AG04450 (cell line): ENCODE measurements around the gene MCF2L. TPM values are rescaled to one million over a fixed set of nuclear protein-coding genes. Genes with fewer than 3 reads are reported as not detected.

Source experiments
- CTCF ChIA-PET: fragments of 300-600, 350-600 bp; formaldehyde crosslinking; extraction: SDS; loops from one replicate; lab custom pipeline; 2022; ENCODE audit warnings: antibody characterized with exemption, inconsistent platforms; lab: Charles Lee
- POLR2A ChIA-PET: fragments of 350-600 bp; formaldehyde crosslinking; extraction: SDS; loops from one replicate; lab custom pipeline; 2021; ENCODE audit warnings: antibody characterized with exemption, inconsistent platforms; lab: Yijun Ruan, JAX
- DNase-seq: peaks from one replicate; pipeline ENCODE4 v3.0.0-alpha.2; 2011; ENCODE audit warnings: low read depth, low spot score
- H3K27ac ChIP-seq: one replicate; pipeline ENCODE4 v1.5.1; 2012; ENCODE audit warnings: low read depth, low read length, control low read depth
- H3K27me3 ChIP-seq: one replicate; pipeline ENCODE4 v1.6.0; 2012; ENCODE audit warnings: low read length; ENCODE audit not compliant: control insufficient read depth, insufficient read depth
- H3K4me3 ChIP-seq: 2 replicates; pipeline ENCODE4 v1.5.1; 2011; ENCODE audit warnings: mild to moderate bottlenecking, low read depth, low read length, control low read depth
- H3K9me3 ChIP-seq: 2 replicates; pipeline ENCODE4 v1.5.1; 2012; ENCODE audit warnings: low read length; ENCODE audit not compliant: control insufficient read depth, insufficient read depth
- polyA minus RNA-seq: library from RNA; depleted of rRNA, polyadenylated mRNA; stranded (reverse); fragments of >200 nt; gene quantifications from 2 replicates; pipeline ENCODE4 v1.2.3, GENCODE V29; 2011; rRNA and poly(A)+ RNA removed
- polyA plus RNA-seq: library from polyadenylated mRNA; depleted of rRNA; stranded (reverse); fragments of >200 nt; gene quantifications from 2 replicates; pipeline ENCODE4 v1.2.3, GENCODE V29; 2011; rRNA removed
- TF ChIP-seq, protein P1 (sequence below): IDR thresholded peaks from 2 replicates; pipeline ENCODE4 v1.5.1; 2011; ENCODE audit warnings: low read depth, low read length, control low read depth, inconsistent platforms

MCF2L gene, protein sequence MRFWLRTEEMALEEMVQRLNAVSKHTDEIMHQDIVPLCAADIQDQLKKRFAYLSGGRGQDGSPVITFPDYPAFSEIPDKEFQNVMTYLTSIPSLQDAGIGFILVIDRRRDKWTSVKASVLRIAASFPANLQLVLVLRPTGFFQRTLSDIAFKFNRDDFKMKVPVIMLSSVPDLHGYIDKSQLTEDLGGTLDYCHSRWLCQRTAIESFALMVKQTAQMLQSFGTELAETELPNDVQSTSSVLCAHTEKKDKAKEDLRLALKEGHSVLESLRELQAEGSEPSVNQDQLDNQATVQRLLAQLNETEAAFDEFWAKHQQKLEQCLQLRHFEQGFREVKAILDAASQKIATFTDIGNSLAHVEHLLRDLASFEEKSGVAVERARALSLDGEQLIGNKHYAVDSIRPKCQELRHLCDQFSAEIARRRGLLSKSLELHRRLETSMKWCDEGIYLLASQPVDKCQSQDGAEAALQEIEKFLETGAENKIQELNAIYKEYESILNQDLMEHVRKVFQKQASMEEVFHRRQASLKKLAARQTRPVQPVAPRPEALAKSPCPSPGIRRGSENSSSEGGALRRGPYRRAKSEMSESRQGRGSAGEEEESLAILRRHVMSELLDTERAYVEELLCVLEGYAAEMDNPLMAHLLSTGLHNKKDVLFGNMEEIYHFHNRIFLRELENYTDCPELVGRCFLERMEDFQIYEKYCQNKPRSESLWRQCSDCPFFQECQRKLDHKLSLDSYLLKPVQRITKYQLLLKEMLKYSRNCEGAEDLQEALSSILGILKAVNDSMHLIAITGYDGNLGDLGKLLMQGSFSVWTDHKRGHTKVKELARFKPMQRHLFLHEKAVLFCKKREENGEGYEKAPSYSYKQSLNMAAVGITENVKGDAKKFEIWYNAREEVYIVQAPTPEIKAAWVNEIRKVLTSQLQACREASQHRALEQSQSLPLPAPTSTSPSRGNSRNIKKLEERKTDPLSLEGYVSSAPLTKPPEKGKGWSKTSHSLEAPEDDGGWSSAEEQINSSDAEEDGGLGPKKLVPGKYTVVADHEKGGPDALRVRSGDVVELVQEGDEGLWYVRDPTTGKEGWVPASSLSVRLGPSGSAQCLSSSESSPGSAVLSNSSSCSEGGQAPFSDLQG
- polyA plus RNA-seq (0.04 and 0.10 TPM in 2 replicates), polyA minus RNA-seq (0.04 and 0.46 TPM in 2 replicates)

DNA sequence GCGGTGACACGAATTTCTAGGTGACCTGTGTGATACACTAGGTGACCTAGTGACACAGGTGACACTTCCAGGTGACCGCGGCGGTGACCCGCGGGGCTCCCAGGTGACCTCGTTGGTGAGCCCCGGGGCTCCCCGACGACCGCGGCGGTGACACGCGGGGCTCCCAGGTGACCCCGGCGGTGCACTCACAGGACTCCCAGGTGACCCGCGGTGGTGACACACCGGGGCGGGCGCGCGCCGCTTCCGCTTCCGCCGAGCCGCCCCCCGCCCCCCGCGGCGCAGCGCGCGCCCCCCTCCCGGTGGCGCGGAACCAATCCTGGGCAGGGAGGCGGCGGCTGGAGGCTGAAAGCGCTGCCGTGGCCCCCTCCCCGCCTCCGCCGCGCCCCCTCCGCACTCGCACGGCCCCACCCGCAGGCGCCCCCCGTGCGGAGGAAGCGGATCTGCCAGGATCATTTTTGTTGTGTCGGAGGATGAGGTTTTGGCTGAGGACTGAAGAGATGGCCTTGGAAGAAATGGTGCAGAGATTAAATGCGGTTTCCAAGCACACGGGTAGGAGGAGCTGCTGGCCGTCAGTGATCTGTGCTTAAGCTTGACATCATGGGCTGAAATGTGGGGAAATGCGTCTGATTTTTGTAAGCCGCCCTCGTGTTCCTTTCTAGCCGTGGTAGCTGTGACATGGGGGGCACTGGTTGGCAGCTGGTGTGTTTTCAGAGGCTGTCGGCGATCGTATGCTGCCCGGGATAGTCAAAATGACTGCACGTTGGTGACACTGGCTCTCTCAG lies at the start of gene MCF2L:
Gene MCF2L, plus strand, starts transcription at position 305 of the 782 bp plus-strand sequence. Its CDS starts 166 bp downstream, at position 471.
- ChIA-PET POLR2A (no interaction called here), CTCF (no interaction called here)
- TF ChIP-seq, protein P1, sequence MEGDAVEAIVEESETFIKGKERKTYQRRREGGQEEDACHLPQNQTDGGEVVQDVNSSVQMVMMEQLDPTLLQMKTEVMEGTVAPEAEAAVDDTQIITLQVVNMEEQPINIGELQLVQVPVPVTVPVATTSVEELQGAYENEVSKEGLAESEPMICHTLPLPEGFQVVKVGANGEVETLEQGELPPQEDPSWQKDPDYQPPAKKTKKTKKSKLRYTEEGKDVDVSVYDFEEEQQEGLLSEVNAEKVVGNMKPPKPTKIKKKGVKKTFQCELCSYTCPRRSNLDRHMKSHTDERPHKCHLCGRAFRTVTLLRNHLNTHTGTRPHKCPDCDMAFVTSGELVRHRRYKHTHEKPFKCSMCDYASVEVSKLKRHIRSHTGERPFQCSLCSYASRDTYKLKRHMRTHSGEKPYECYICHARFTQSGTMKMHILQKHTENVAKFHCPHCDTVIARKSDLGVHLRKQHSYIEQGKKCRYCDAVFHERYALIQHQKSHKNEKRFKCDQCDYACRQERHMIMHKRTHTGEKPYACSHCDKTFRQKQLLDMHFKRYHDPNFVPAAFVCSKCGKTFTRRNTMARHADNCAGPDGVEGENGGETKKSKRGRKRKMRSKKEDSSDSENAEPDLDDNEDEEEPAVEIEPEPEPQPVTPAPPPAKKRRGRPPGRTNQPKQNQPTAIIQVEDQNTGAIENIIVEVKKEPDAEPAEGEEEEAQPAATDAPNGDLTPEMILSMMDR: peak; percentile 17; the same call in 1 of the 2 replicates
- peaks cover 13% of the 10 kb centered on the region for H3K9me3 ChIP-seq
- H3K4me3 ChIP-seq: peak within 1 kb of the TSS; percentile 10; the same call in 1 of the 2 replicates
- H3K27ac ChIP-seq: no peak within 1 kb of the TSS
- DNase-seq: no peak
- peaks cover 59% of the 10 kb centered on the region for H3K27me3 ChIP-seq

DNA sequence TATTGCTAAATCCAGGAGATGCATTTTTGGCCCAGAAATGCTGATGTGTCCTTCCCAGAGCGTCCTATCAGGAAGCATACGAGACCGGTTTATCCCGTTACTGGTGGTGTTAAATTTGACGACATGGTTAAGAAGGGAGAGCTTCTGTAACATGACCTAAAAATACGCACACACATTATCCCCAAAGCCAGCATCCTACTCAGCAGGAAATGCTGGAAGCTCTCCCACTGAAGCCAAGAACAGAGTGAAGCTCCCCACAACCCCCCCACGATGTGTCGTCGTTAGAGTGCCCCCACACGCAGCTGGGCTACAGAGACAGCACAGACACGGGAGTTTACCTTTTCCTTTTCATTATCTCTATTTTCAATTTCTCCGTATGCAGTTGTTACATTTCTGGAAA lies 45.1 kb upstream of the MCF2L start:
- Histone ChIP-seq H3K4me3 (no peak overlapping the region), H3K9me3 (no peaks in the 10 kb centered on the region; the same call in 1 of the 2 replicates), H3K27me3 (peaks cover 28% of the 10 kb centered on the region), H3K27ac (no peak overlapping the region)
- TF ChIP-seq, protein P1: no peak
- DNase-seq: no peak
- ChIA-PET CTCF (no interaction called here), POLR2A (no interaction called here)

DNA sequence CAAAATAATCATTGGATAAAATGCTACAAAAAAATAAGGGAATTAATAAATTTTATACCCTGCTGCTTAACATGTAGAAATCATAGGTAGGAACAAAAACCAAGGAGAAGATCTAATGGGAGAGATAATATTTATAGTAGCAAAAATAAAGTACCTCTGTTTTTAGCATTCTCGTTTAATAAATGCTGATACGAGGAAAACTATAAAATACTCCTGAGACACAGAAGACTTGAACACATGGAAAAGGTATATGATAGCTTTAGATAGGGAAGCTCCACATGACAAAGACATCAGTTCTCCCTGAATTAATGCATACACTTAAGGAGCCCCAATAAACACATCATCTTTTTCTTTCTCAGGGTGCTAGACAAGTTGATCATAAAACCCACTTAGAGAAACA lies 44.6 kb upstream of the MCF2L start:
- TF ChIP-seq, protein P1: no peak
- no peak for DNase-seq
- peaks cover 31% of the 10 kb centered on the region for H3K27me3 ChIP-seq
- POLR2A ChIA-PET: no interaction called here
- CTCF ChIA-PET: no interaction called here
- H3K4me3 ChIP-seq: no peak overlapping the region
- no peaks in the 10 kb centered on the region; the same call in 1 of the 2 replicates for H3K9me3 ChIP-seq
- H3K27ac ChIP-seq: no peak overlapping the region

DNA sequence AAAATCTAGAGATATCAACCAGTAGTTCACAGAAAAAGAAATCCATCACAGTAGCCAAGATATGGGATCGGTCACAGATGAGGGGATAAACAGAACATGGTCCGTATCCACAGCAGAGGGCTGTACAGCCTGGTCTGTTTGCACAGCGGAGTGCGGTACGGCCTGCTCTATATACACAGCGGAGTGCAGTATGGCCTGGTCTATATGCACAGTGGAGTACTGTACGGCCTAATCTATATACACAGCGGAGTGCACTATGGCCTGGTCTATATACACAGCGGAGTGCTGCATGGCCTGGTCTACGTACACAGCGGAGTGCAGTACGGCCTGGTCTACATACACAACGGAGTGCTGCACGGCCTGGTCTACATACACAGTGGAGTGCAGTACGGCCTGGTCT lies 43.0 kb upstream of the MCF2L start:
- no peak overlapping the region for H3K27ac ChIP-seq
- no peaks in the 10 kb centered on the region; the same call in 1 of the 2 replicates for H3K9me3 ChIP-seq
- no peak for DNase-seq
- no peak overlapping the region for H3K4me3 ChIP-seq
- TF ChIP-seq, protein P1: no peak
- CTCF ChIA-PET: no interaction called here
- POLR2A ChIA-PET: no interaction called here
- H3K27me3 ChIP-seq: peaks cover 35% of the 10 kb centered on the region
